ENCODE results near the gene HNF1A.

Gene HNF1A

GRCh38 chr12:121018860-121019617 is 40.7 kb downstream of the HNF1A start:
- Histone ChIP-seq H3K14ac (ENCODE audit: low read length) (no peak overlapping the region), H4K8ac (ENCODE audit: low read depth, low read length) (no peak overlapping the region), H2AK5ac (ENCODE audit: low read depth, low read length) (no peak overlapping the region), H3K4ac (ENCODE audit: low read length) (no peak overlapping the region), H3K4me2 (ENCODE audit: insufficient read depth, low read length, poor library complexity, severe bottlenecking) (no peak overlapping the region), H4K91ac (ENCODE audit: low read depth, low read length, poor library complexity) (no peak overlapping the region), H3K9me3 (replicated peaks in 1 of 2; ENCODE audit: control insufficient read depth in 2 of 2, insufficient read depth in 1 of 2, low read depth in 1 of 2, low read length in 2 of 2) (no peaks in the 10 kb centered on the region), H3K4me3 (ENCODE audit: low read length in 2 of 2) (no peak overlapping the region), H3K23ac (ENCODE audit: low read depth, low read length, poor library complexity) (no peak overlapping the region), H3K9ac (ENCODE audit: low read depth, low read length, poor library complexity) (no peak overlapping the region), H2BK5ac (ENCODE audit: low read length) (no peak overlapping the region), H3K36me3 (replicated peaks in 1 of 2; ENCODE audit: control insufficient read depth in 2 of 2, insufficient read depth in 2 of 2, low read length in 2 of 2) (no peaks in the 10 kb centered on the region), H3K18ac (ENCODE audit: low read length) (no peak overlapping the region), H3K79me1 (ENCODE audit: low read depth, low read length) (no peaks in the 10 kb centered on the region), H2BK12ac (ENCODE audit: low read length) (no peak overlapping the region), H2BK120ac (ENCODE audit: low read depth, low read length) (no peak overlapping the region), H2BK15ac (ENCODE audit: low read length) (no peak overlapping the region), H3K27ac (replicated peaks; ENCODE audit: low read length) (no peak overlapping the region), H3K27me3 (ENCODE audit: control insufficient read depth in 3 of 3, insufficient read depth in 3 of 3, low read depth in 1 of 3, low read length in 3 of 3) (peaks cover 0 to 6% (median 0%) of the 10 kb centered on the region in 3 experiments), H3K4me1 (ENCODE audit: control insufficient read depth in 2 of 2, insufficient read depth in 1 of 2, low read depth in 1 of 2, low read length in 2 of 2) (peaks cover 2% of the 10 kb centered on the region in 2 donors), H2AFZ (ENCODE audit: low read length) (no peak overlapping the region)
- no peak for DNase-seq (ENCODE audit: low spot score)
- WGBS, 2 donors (ENCODE audit: extremely low coverage in 2 of 2, insufficient read length in 2 of 2, insufficient replicate concordance in 1 of 2) = no CpG with 5 or more reads among the region's 2 CpGs

DNA sequence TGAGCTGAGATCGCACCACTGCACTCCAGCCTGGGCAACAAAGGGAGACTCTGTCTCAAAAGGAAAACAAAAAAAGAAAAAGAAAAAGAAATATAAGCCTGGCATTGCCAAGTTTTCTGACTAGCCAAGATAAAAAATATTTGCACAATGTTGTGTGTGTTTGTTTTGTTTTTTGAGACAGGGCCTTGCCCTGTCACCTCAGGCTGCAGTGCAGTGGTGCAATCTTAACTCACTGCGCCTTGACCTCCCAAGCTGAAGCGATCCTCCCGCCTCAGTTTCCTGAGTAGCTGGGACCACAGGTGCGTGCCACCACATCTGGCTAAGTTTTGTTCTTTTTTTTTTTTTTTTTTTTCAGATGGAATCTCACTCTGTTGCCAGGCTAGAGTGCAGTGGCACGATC is 43.4 kb downstream of the HNF1A start:
- DNase-seq (ENCODE audit: low spot score) = no peak
- H3K27ac ChIP-seq (replicated peaks; ENCODE audit: low read length) = no peak overlapping the region
- no peaks in the 10 kb centered on the region for H3K79me1 ChIP-seq (ENCODE audit: low read depth, low read length)
- no peak overlapping the region for H2BK15ac ChIP-seq (ENCODE audit: low read length)
- H2BK5ac ChIP-seq (ENCODE audit: low read length) = no peak overlapping the region
- WGBS, 2 donors (ENCODE audit: extremely low coverage in 2 of 2, insufficient read length in 2 of 2, insufficient replicate concordance in 1 of 2) = no CpG with 5 or more reads among the region's 6 CpGs
- H4K91ac ChIP-seq (ENCODE audit: low read depth, low read length, poor library complexity) = no peak overlapping the region
- no peak overlapping the region for H3K9ac ChIP-seq (ENCODE audit: low read depth, low read length, poor library complexity)
- no peaks in the 10 kb centered on the region for H3K9me3 ChIP-seq (replicated peaks in 1 of 2; ENCODE audit: control insufficient read depth in 2 of 2, insufficient read depth in 1 of 2, low read depth in 1 of 2, low read length in 2 of 2)
- no peak overlapping the region for H4K8ac ChIP-seq (ENCODE audit: low read depth, low read length)
- no peak overlapping the region for H3K14ac ChIP-seq (ENCODE audit: low read length)
- no peak overlapping the region for H3K18ac ChIP-seq (ENCODE audit: low read length)
- H2AK5ac ChIP-seq (ENCODE audit: low read depth, low read length) = no peak overlapping the region
- no peaks in the 10 kb centered on the region for H3K4me1 ChIP-seq (ENCODE audit: control insufficient read depth in 2 of 2, insufficient read depth in 1 of 2, low read depth in 1 of 2, low read length in 2 of 2)
- H2BK12ac ChIP-seq (ENCODE audit: low read length) = no peak overlapping the region
- H3K23ac ChIP-seq (ENCODE audit: low read depth, low read length, poor library complexity) = no peak overlapping the region
- no peak overlapping the region for H2BK120ac ChIP-seq (ENCODE audit: low read depth, low read length)
- peaks cover 0 to 6% (median 0%) of the 10 kb centered on the region in 3 experiments for H3K27me3 ChIP-seq (ENCODE audit: control insufficient read depth in 3 of 3, insufficient read depth in 3 of 3, low read depth in 1 of 3, low read length in 3 of 3)
- no peak overlapping the region for H3K4ac ChIP-seq (ENCODE audit: low read length)
- no peaks in the 10 kb centered on the region for H3K36me3 ChIP-seq (replicated peaks in 1 of 2; ENCODE audit: control insufficient read depth in 2 of 2, insufficient read depth in 2 of 2, low read length in 2 of 2)
- no peak overlapping the region for H2AFZ ChIP-seq (ENCODE audit: low read length)
- H3K4me2 ChIP-seq (ENCODE audit: insufficient read depth, low read length, poor library complexity, severe bottlenecking) = no peak overlapping the region
- H3K4me3 ChIP-seq (ENCODE audit: low read length in 2 of 2) = no peak overlapping the region

DNA sequence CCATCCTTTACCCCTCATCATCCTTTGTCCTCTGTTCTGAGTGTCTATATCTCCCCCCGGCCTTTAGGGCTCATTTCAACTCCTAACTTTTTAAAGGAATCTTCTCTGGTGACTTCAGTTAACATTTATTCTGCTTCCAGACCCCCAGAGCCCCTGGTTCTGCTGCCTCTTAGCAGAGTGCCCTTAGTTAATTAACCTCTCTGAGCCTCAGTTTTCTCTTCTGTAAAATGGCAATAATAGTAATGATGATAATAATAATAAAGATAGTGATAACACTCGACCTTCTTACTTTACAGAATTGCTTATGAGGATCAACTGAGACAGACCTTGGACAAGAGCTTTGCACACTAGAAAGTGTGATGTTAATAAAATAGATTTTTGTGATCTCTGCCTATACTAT is 44.4 kb downstream of the HNF1A start:
- no peak overlapping the region for H2BK15ac ChIP-seq (ENCODE audit: low read length)
- H3K9ac ChIP-seq (ENCODE audit: low read depth, low read length, poor library complexity) = no peak overlapping the region
- no peaks in the 10 kb centered on the region for H3K4me1 ChIP-seq (ENCODE audit: control insufficient read depth in 2 of 2, insufficient read depth in 1 of 2, low read depth in 1 of 2, low read length in 2 of 2)
- WGBS, 2 donors (ENCODE audit: extremely low coverage in 2 of 2, insufficient read length in 2 of 2, insufficient replicate concordance in 1 of 2) = no CpG with 5 or more reads among the region's 2 CpGs
- H4K8ac ChIP-seq (ENCODE audit: low read depth, low read length) = no peak overlapping the region
- H2BK5ac ChIP-seq (ENCODE audit: low read length) = no peak overlapping the region
- no peak overlapping the region for H2AK5ac ChIP-seq (ENCODE audit: low read depth, low read length)
- H3K4me3 ChIP-seq (ENCODE audit: low read length in 2 of 2) = no peak overlapping the region
- H3K79me1 ChIP-seq (ENCODE audit: low read depth, low read length) = no peaks in the 10 kb centered on the region
- H4K91ac ChIP-seq (ENCODE audit: low read depth, low read length, poor library complexity) = no peak overlapping the region
- H3K9me3 ChIP-seq (replicated peaks in 1 of 2; ENCODE audit: control insufficient read depth in 2 of 2, insufficient read depth in 1 of 2, low read depth in 1 of 2, low read length in 2 of 2) = no peaks in the 10 kb centered on the region
- H3K36me3 ChIP-seq (replicated peaks in 1 of 2; ENCODE audit: control insufficient read depth in 2 of 2, insufficient read depth in 2 of 2, low read length in 2 of 2) = no peaks in the 10 kb centered on the region
- no peak overlapping the region for H3K18ac ChIP-seq (ENCODE audit: low read length)
- no peak overlapping the region for H3K4me2 ChIP-seq (ENCODE audit: insufficient read depth, low read length, poor library complexity, severe bottlenecking)
- no peak overlapping the region for H2AFZ ChIP-seq (ENCODE audit: low read length)
- H3K14ac ChIP-seq (ENCODE audit: low read length) = no peak overlapping the region
- H2BK12ac ChIP-seq (ENCODE audit: low read length) = no peak overlapping the region
- no peak overlapping the region for H3K4ac ChIP-seq (ENCODE audit: low read length)
- no peak overlapping the region for H2BK120ac ChIP-seq (ENCODE audit: low read depth, low read length)
- H3K27ac ChIP-seq (replicated peaks; ENCODE audit: low read length) = no peak overlapping the region
- no peak overlapping the region for H3K23ac ChIP-seq (ENCODE audit: low read depth, low read length, poor library complexity)
- no peak for DNase-seq (ENCODE audit: low spot score)
- peaks cover 0 to 13% (median 0%) of the 10 kb centered on the region in 3 experiments for H3K27me3 ChIP-seq (ENCODE audit: control insufficient read depth in 3 of 3, insufficient read depth in 3 of 3, low read depth in 1 of 3, low read length in 3 of 3)

DNA sequence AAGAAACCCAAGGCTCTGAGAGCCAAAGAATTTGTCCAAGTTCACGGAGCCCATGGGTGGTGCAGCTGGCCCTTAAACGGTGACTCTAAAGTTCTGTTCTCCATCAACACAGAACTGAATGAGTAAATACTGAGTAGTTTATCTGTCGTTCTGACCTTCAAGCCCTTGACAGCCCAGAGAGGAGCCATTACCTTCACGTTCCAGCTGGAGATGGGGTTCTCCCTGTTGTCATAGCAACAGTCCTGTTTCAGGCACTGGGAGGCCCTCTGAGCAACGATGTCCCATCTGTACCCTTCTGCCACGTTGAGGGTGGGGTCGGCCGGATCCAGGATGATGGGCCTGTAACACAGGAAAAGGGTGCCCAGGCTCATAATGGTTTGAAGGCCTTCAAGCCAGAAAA is 45.5 kb downstream of the HNF1A start:
- H2AFZ ChIP-seq (ENCODE audit: low read length) = no peak overlapping the region
- no peak overlapping the region for H2BK120ac ChIP-seq (ENCODE audit: low read depth, low read length)
- no peak overlapping the region for H2AK5ac ChIP-seq (ENCODE audit: low read depth, low read length)
- no peak overlapping the region for H2BK12ac ChIP-seq (ENCODE audit: low read length)
- H3K18ac ChIP-seq (ENCODE audit: low read length) = no peak overlapping the region
- no peaks in the 10 kb centered on the region for H3K36me3 ChIP-seq (replicated peaks in 1 of 2; ENCODE audit: control insufficient read depth in 2 of 2, insufficient read depth in 2 of 2, low read length in 2 of 2)
- H4K8ac ChIP-seq (ENCODE audit: low read depth, low read length) = no peak overlapping the region
- no peak overlapping the region for H2BK5ac ChIP-seq (ENCODE audit: low read length)
- DNase-seq (ENCODE audit: low spot score) = no peak
- peaks cover 0 to 13% (median 0%) of the 10 kb centered on the region in 3 experiments for H3K27me3 ChIP-seq (ENCODE audit: control insufficient read depth in 3 of 3, insufficient read depth in 3 of 3, low read depth in 1 of 3, low read length in 3 of 3)
- no CpG with 5 or more reads among the region's 8 CpGs for WGBS, 2 donors (ENCODE audit: extremely low coverage in 2 of 2, insufficient read length in 2 of 2, insufficient replicate concordance in 1 of 2)
- no peaks in the 10 kb centered on the region for H3K4me1 ChIP-seq (ENCODE audit: control insufficient read depth in 2 of 2, insufficient read depth in 1 of 2, low read depth in 1 of 2, low read length in 2 of 2)
- H2BK15ac ChIP-seq (ENCODE audit: low read length) = no peak overlapping the region
- no peak overlapping the region for H3K27ac ChIP-seq (replicated peaks; ENCODE audit: low read length)
- no peak overlapping the region for H3K4me2 ChIP-seq (ENCODE audit: insufficient read depth, low read length, poor library complexity, severe bottlenecking)
- H3K14ac ChIP-seq (ENCODE audit: low read length) = no peak overlapping the region
- H3K23ac ChIP-seq (ENCODE audit: low read depth, low read length, poor library complexity) = no peak overlapping the region
- H4K91ac ChIP-seq (ENCODE audit: low read depth, low read length, poor library complexity) = no peak overlapping the region
- no peak overlapping the region for H3K4ac ChIP-seq (ENCODE audit: low read length)
- H3K9ac ChIP-seq (ENCODE audit: low read depth, low read length, poor library complexity) = no peak overlapping the region
- no peaks in the 10 kb centered on the region for H3K9me3 ChIP-seq (replicated peaks in 1 of 2; ENCODE audit: control insufficient read depth in 2 of 2, insufficient read depth in 1 of 2, low read depth in 1 of 2, low read length in 2 of 2)
- no peak overlapping the region for H3K4me3 ChIP-seq (ENCODE audit: low read length in 2 of 2)
- no peaks in the 10 kb centered on the region for H3K79me1 ChIP-seq (ENCODE audit: low read depth, low read length)
